ENCODE measurements around the gene CRYGS.
"Not testable (repeated sequence)": the region's sequence is repeated elsewhere in the genome, so short reads cannot be mapped to it uniquely, and the experiment has no call there.

The CRYGS gene

DNA sequence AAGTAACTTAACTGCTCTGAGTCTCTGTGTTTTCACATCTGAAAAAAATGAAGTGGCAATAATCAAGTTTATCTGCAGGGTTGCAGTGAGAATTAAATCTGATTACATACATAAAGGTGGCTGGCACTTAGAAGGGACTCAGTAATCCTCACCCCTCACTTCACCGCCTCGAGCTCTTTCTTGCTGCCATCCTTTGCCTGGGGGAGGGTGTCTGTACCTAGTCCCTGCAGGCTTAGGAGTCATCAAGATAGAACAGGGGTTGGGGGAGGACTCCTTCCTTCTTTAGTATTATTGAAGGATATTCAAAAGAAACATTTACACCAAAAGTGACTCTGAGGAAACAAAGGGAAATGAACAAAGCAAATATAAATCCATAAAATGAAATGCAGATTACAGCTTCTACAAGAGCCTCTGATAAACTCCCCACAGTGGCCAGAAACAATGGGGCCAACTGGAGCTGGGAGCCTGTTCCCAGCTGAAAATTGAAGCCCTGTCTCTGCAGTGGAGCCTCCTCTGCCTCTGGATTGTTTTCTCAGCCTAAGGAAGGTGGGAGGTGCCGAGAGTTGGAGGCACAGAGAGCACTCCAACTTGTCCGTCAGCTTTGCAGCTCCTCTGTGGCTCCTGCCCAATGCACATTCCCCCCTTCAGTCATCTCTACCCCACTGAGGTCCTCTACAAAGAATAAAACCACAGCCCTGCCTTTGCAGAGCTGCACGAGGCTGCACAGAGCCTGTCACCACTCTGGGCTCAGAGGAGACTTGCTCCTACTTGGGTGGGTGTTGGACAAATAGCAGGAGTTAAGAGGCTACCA, 41.8 kb downstream of the CRYGS start:
- no peak for DNase-seq (ENCODE audit: extremely low spot score)
- POLR2A ChIA-PET = no interaction called here
- TF ChIP-seq, protein P1, sequence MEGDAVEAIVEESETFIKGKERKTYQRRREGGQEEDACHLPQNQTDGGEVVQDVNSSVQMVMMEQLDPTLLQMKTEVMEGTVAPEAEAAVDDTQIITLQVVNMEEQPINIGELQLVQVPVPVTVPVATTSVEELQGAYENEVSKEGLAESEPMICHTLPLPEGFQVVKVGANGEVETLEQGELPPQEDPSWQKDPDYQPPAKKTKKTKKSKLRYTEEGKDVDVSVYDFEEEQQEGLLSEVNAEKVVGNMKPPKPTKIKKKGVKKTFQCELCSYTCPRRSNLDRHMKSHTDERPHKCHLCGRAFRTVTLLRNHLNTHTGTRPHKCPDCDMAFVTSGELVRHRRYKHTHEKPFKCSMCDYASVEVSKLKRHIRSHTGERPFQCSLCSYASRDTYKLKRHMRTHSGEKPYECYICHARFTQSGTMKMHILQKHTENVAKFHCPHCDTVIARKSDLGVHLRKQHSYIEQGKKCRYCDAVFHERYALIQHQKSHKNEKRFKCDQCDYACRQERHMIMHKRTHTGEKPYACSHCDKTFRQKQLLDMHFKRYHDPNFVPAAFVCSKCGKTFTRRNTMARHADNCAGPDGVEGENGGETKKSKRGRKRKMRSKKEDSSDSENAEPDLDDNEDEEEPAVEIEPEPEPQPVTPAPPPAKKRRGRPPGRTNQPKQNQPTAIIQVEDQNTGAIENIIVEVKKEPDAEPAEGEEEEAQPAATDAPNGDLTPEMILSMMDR (IDR thresholded peaks at IDR 0.05; ENCODE audit: control extremely low read depth, extremely low read depth, low read depth, missing control alignments) = no peak
- CTCF ChIA-PET = interaction anchor here (0.7 to 6.6 kb wide), 5 partner anchors 8 to 246 kb away, joined by 3 to 29 read pairs (median 3); no protein-coding TSS in a partner anchor

DNA sequence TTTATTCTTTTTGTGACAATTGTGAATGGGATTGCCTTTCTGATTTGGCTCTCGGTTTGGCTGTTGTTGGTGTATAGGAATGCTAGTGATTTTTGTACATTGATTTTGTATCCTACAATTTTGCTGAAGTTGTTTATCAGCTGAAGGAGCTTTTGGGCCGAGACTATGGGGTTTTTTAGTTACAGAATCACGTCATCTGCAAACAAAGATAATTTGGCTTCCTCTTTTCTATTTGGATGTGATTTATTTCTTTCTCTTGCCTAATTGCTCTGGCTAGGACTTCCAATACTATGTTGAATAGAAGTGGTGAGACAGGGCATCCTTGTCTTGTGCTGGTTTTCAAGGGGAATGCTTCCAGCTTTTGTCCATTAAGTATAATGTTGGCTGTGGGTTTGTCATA, 44.2 kb downstream of the CRYGS start:
- CTCF ChIA-PET = interaction anchor here (1.2 to 6.6 kb wide), 6 partner anchors 13 to 556 kb away, joined by 3 to 29 read pairs (median 6); no protein-coding TSS in a partner anchor
- DNase-seq (ENCODE audit: extremely low spot score); POLR2A ChIA-PET: not testable (repeated sequence)

DNA sequence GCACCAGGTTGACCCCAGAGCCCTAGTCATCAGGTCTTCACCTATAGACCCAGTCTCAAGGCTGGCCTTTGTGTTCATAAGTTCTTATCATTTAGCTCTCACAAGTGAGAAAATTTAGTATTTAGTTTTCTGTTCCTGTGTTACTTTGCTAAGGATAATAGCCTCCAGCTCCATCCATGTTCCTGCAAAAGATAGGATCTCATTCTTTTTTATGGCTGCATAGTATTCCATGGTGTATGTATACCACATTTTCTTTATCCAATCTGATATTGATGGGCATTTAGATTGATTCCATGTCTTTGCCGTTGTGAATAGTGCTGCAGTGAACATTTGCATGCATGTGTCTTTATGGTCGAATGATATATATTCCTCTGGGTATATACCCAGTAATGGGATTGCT, 46.2 kb downstream of the CRYGS start:
- POLR2A ChIA-PET; DNase-seq (ENCODE audit: extremely low spot score): not testable (repeated sequence)
- CTCF ChIA-PET = interaction anchor here (0.9 to 1.5 kb wide), 5 partner anchors 8 to 555 kb away, joined by 3 to 4 read pairs (median 3); no protein-coding TSS in a partner anchor

DNA sequence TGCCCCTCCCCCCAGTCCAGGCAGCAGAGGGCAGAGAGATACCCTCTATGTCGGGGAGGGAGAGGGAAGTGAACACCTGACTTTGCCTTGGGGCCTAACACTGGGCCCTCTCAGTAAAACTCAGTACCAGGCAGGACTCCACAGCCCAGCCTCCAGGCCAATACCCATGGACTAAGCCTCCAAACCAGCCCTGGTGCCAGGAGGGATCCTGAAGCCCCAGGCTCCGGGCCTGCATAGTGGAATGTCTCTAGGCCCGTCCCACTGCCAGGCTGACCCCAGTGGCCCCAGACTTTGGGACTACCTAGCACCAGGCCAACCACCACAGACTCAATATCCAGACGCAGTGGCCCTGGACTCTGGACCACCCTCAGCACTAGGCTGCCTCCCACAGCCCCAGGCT, 46.6 kb downstream of the CRYGS start:
- ChIA-PET POLR2A (no interaction called here), CTCF (interaction anchor here (1.4 to 1.5 kb wide), 2 partner anchors 12 to 554 kb away, joined by 3 read pairs; no protein-coding TSS in a partner anchor)
- TF ChIP-seq, protein P1 (IDR thresholded peaks at IDR 0.05; ENCODE audit: control extremely low read depth, extremely low read depth, low read depth, missing control alignments) = no peak
- no peak for DNase-seq (ENCODE audit: extremely low spot score)

DNA sequence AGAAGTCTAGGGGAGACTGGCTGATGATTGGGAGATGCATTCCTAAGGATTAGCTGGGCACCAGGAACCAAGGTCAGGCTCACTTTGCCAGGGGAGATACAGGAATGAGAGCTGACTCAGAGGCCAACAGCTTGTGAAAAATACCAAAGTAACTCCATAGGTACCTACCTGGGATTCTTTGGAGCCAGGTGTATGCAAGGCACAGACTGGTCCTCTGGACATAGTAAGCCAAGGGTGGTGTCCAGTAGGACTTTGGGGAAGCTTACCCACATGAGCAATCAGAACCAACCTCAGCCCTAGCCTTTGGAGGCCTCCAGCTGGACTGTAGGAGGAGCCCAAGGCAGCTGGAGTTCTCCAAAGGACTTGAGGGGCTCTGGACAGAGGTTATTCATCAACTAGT, 47.5 kb downstream of the CRYGS start:
- ChIA-PET CTCF (interaction anchor here (0.8 to 3.9 kb wide), 9 partner anchors 8 to 553 kb away, joined by 3 to 19 read pairs (median 3); no protein-coding TSS in a partner anchor), POLR2A (interaction anchor here (0.5 kb wide), 1 partner anchor 570 kb away, joined by 4 read pairs; no protein-coding TSS in a partner anchor)
- TF ChIP-seq, protein P1 (IDR thresholded peaks at IDR 0.05; ENCODE audit: control extremely low read depth, extremely low read depth, low read depth, missing control alignments) = no peak
- DNase-seq (ENCODE audit: extremely low spot score) = no peak

DNA sequence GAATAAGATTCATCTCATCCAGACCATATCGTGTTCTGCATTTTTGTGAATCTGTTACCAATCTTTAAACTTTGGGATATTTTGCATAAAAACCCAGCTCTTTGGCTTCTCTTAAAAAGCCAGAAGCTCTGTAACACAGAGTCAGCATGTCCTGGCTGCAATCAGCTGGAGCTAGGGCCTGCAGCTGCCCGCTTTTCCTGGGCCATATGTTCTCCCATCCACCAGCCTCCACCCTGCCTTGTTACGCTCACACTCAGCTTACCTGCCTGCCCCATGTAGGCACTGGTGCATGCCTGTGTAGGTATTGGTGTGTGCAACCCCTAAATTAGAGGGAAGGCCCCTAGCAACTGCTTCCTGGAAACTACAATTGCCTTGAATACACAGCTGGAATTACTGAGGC, 48.2 kb downstream of the CRYGS start:
- ChIA-PET POLR2A (interaction anchor here (0.5 kb wide), 1 partner anchor 570 kb away, joined by 4 read pairs; no protein-coding TSS in a partner anchor), CTCF (interaction anchor here (0.8 to 3.9 kb wide), 11 partner anchors 8 to 513 kb away, joined by 3 to 19 read pairs (median 3); no protein-coding TSS in a partner anchor)
- TF ChIP-seq, protein P1 (IDR thresholded peaks at IDR 0.05; ENCODE audit: control extremely low read depth, extremely low read depth, low read depth, missing control alignments) = no peak
- no peak for DNase-seq (ENCODE audit: extremely low spot score)

DNA sequence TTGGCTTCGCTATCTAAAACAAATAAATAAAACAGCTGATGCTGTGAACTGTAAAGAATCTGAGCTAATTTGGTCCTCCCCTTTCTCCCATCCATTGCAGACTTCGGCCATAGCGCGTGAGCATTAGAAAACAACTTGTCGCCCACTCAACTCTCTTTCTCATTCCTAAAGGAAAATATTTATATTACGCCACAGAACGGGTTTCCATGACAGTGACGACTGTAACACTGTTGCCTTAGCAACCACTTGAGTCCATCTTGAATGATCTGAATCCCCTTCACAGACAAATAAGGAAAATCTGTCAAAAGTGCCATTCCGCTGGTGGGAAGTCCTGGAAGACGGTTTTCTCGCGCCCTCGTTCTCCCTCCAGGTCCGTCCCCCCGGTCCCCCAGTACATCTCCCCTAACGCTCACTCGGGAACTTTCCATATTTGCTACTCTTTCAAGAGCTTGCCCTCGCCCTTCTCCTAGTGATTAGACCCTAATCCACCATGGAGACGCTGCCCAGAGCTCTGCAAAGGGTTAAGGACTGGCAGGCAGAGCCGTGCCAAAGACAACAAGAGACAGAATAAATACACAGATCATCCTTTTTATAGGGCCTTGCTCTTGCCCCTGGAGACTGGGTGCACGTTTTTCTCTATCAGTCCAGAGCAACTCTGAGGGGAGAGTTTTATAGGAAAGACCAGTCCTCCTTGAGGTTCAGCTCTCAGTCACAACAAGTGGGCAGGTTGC, 50.5 kb downstream of the CRYGS start:
- ChIA-PET POLR2A (interaction anchor here (0.6 kb wide), 1 partner anchor 30 kb away, joined by 5 read pairs; no protein-coding TSS in a partner anchor), CTCF (interaction anchor here (0.7 to 3.9 kb wide), 3 partner anchors 11 to 550 kb away, joined by 3 to 14 read pairs (median 5); no protein-coding TSS in a partner anchor)
- TF ChIP-seq, protein P1 (IDR thresholded peaks at IDR 0.05; ENCODE audit: control extremely low read depth, extremely low read depth, low read depth, missing control alignments) = no peak
- no peak for DNase-seq (ENCODE audit: extremely low spot score)

Measured in GM10248 (cell line).